ENCODE measurements around the gene PARD3.

Gene PARD3

DNA sequence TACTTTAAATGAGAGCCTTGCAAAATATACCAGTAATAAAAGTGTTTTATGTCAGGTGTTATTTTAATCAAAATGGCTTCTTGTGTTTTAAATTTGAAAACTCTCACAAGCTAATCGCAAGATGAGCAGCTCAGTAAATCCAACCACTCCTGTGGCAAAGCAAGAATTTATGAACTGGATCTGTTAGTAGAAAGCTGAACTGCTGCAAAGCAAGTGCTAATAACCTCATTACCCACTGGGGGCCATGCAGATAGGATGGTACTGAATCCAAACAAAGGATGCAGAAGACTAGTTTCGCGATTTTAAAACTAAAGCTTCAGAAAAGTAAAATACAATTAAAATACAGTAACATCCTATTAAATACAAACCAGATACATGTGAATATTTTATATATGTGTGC, 468.0 kb downstream of the PARD3 start:
- no peak overlapping the region for H3K9ac ChIP-seq (ENCODE audit: low read length)
- H3K4ac ChIP-seq (ENCODE audit: low read depth, low read length), result no peak overlapping the region
- H3K18ac ChIP-seq (ENCODE audit: low read length), result no peak overlapping the region
- H3K4me1 ChIP-seq (ENCODE audit: control insufficient read depth in 1 of 2, insufficient read depth in 2 of 2, low read length in 2 of 2), result no peaks in the 10 kb centered on the region
- H3K27ac ChIP-seq (ENCODE audit: low read depth, low read length), result no peak overlapping the region
- no CpG with 5 or more reads among the region's 3 CpGs for WGBS (ENCODE audit: extremely low coverage, insufficient coverage, insufficient read length)
- H3K4me2 ChIP-seq (ENCODE audit: low read length), result no peak overlapping the region
- no peak overlapping the region for H4K91ac ChIP-seq (ENCODE audit: low read depth, low read length)
- no peak overlapping the region for H3K4me3 ChIP-seq (ENCODE audit: low read depth, low read length)
- H3K79me1 ChIP-seq (ENCODE audit: low read length), result no peaks in the 10 kb centered on the region
- H2BK120ac ChIP-seq (ENCODE audit: insufficient read depth, low read length, poor library complexity), result no peak overlapping the region
- no peak overlapping the region for H2BK5ac ChIP-seq (ENCODE audit: low read depth, low read length, poor library complexity)
- no peak overlapping the region for H2AFZ ChIP-seq (ENCODE audit: insufficient read depth, low read length, poor library complexity)
- DNase-seq, result no peak
- H3K79me2 ChIP-seq (ENCODE audit: control insufficient read depth, insufficient read depth, low read length, poor library complexity), result no peaks in the 10 kb centered on the region
- H3K14ac ChIP-seq (ENCODE audit: low read length), result no peak overlapping the region
- H2AK5ac ChIP-seq (ENCODE audit: low read length), result no peak overlapping the region
- H3K23ac ChIP-seq (ENCODE audit: low read length), result no peak overlapping the region
- H3K36me3 ChIP-seq (ENCODE audit: control insufficient read depth in 1 of 2, insufficient read depth in 2 of 2, low read length in 2 of 2), result no peaks in the 10 kb centered on the region
- no peak overlapping the region for H2BK12ac ChIP-seq (ENCODE audit: low read length)
- H4K8ac ChIP-seq (ENCODE audit: low read depth, low read length), result no peak overlapping the region
- H4K12ac ChIP-seq (ENCODE audit: low read depth, low read length), result no peak overlapping the region
- no peaks in the 10 kb centered on the region for H3K27me3 ChIP-seq (ENCODE audit: insufficient read depth, low read length)
- no peaks in the 10 kb centered on the region for H3K9me3 ChIP-seq (ENCODE audit: insufficient read depth, low read depth, low read length)

DNA sequence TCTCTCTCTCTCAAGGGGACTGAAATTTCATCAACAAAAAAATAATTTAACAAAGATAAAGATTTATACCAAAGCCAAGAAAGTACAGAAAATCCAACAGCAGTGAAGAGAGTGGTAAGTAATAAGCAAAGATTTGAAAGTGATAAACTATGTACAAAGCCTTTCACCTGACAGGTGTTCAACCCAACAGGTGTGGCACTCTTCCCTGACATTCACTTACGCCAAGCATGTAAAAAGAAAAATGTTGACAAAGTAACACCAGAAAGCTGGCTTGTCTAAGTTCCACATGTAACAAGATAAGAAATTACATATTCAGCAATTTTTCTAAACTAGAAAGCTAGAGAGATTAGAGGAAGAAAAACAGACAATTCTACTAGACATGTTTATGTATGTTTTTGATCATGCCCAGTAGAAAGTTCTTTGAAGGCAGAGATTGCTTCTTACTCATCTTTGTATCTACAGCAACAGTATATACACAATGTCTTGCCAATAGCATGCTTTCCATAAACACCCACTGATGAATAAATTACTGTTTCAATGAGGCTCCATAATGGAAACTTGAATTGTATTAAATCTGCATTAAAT, 468.5 kb downstream of the PARD3 start:
- H3K79me2 ChIP-seq (ENCODE audit: control insufficient read depth, insufficient read depth, low read length, poor library complexity), result no peaks in the 10 kb centered on the region
- WGBS (ENCODE audit: extremely low coverage, insufficient coverage, insufficient read length), result no CpG with 5 or more reads among the region's 1 CpG
- H2AK5ac ChIP-seq (ENCODE audit: low read length), result no peak overlapping the region
- H3K18ac ChIP-seq (ENCODE audit: low read length), result no peak overlapping the region
- H3K36me3 ChIP-seq (ENCODE audit: control insufficient read depth in 1 of 2, insufficient read depth in 2 of 2, low read length in 2 of 2), result no peaks in the 10 kb centered on the region
- no peak overlapping the region for H4K91ac ChIP-seq (ENCODE audit: low read depth, low read length)
- no peak overlapping the region for H2BK12ac ChIP-seq (ENCODE audit: low read length)
- no peak overlapping the region for H3K4me3 ChIP-seq (ENCODE audit: low read depth, low read length)
- H3K4me2 ChIP-seq (ENCODE audit: low read length), result no peak overlapping the region
- peak; percentile 1 to 49 for DNase-seq
- H4K12ac ChIP-seq (ENCODE audit: low read depth, low read length), result no peak overlapping the region
- no peak overlapping the region for H3K14ac ChIP-seq (ENCODE audit: low read length)
- H3K27me3 ChIP-seq (ENCODE audit: insufficient read depth, low read length), result no peaks in the 10 kb centered on the region
- no peaks in the 10 kb centered on the region for H3K4me1 ChIP-seq (ENCODE audit: control insufficient read depth in 1 of 2, insufficient read depth in 2 of 2, low read length in 2 of 2)
- no peak overlapping the region for H3K23ac ChIP-seq (ENCODE audit: low read length)
- no peak overlapping the region for H4K8ac ChIP-seq (ENCODE audit: low read depth, low read length)
- no peak overlapping the region for H3K4ac ChIP-seq (ENCODE audit: low read depth, low read length)
- H3K9me3 ChIP-seq (ENCODE audit: insufficient read depth, low read depth, low read length), result no peaks in the 10 kb centered on the region
- H3K27ac ChIP-seq (ENCODE audit: low read depth, low read length), result no peak overlapping the region
- no peak overlapping the region for H2AFZ ChIP-seq (ENCODE audit: insufficient read depth, low read length, poor library complexity)
- H2BK5ac ChIP-seq (ENCODE audit: low read depth, low read length, poor library complexity), result no peak overlapping the region
- no peaks in the 10 kb centered on the region for H3K79me1 ChIP-seq (ENCODE audit: low read length)
- no peak overlapping the region for H2BK120ac ChIP-seq (ENCODE audit: insufficient read depth, low read length, poor library complexity)
- no peak overlapping the region for H3K9ac ChIP-seq (ENCODE audit: low read length)

DNA sequence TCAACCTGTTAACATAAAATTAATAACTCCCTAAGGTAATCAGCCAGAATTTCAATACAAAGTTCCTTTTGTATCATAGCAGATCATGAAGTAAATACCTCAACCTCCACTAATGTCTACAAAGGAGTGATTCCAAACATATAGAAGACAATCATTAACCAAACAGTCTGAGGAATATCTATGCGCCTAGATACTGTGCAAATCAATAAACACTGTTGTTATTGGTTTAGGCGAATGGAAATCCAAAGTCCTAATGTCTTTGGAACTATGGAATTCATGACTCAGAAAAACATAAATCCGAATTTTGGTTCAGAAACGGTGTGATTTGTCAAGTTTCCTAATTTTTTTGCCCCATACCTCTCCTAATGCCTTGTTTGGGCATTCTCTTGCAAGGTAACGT, 469.7 kb downstream of the PARD3 start:
- Histone ChIP-seq H4K8ac (ENCODE audit: low read depth, low read length) (no peak overlapping the region), H3K4me3 (ENCODE audit: low read depth, low read length) (no peak overlapping the region), H3K14ac (ENCODE audit: low read length) (no peak overlapping the region), H3K79me1 (ENCODE audit: low read length) (no peaks in the 10 kb centered on the region), H3K27ac (ENCODE audit: low read depth, low read length) (no peak overlapping the region), H3K23ac (ENCODE audit: low read length) (no peak overlapping the region), H2BK5ac (ENCODE audit: low read depth, low read length, poor library complexity) (no peak overlapping the region), H3K4me2 (ENCODE audit: low read length) (no peak overlapping the region), H3K4me1 (ENCODE audit: control insufficient read depth in 1 of 2, insufficient read depth in 2 of 2, low read length in 2 of 2) (no peaks in the 10 kb centered on the region), H2AFZ (ENCODE audit: insufficient read depth, low read length, poor library complexity) (no peak overlapping the region), H2AK5ac (ENCODE audit: low read length) (no peak overlapping the region), H3K79me2 (ENCODE audit: control insufficient read depth, insufficient read depth, low read length, poor library complexity) (no peaks in the 10 kb centered on the region), H3K9ac (ENCODE audit: low read length) (no peak overlapping the region), H3K18ac (ENCODE audit: low read length) (no peak overlapping the region), H4K12ac (ENCODE audit: low read depth, low read length) (no peak overlapping the region), H3K4ac (ENCODE audit: low read depth, low read length) (no peak overlapping the region), H3K27me3 (ENCODE audit: insufficient read depth, low read length) (no peaks in the 10 kb centered on the region), H2BK120ac (ENCODE audit: insufficient read depth, low read length, poor library complexity) (no peak overlapping the region), H3K36me3 (ENCODE audit: control insufficient read depth in 1 of 2, insufficient read depth in 2 of 2, low read length in 2 of 2) (no peaks in the 10 kb centered on the region), H4K91ac (ENCODE audit: low read depth, low read length) (no peak overlapping the region), H3K9me3 (ENCODE audit: insufficient read depth, low read depth, low read length) (no peaks in the 10 kb centered on the region), H2BK12ac (ENCODE audit: low read length) (no peak overlapping the region)
- DNase-seq, result no peak
- no CpG with 5 or more reads among the region's 5 CpGs for WGBS (ENCODE audit: extremely low coverage, insufficient coverage, insufficient read length)

DNA sequence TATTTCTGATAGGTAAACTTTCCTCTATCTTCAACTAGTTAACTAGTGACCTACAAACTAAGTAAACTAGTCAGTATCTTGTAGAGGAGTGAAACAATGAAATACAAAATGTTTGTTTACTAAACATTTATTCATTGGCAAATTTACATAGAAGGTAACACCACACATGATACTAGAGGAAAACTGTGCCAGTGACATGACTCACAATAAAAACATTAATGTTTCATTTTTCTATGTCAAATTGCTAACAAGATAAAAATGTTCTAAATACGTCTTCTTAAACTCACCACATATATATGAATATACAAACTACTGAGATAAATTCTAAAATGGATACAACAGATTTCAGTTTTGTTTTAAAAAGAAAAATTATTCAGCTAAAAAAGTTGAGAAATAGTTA, 471.3 kb downstream of the PARD3 start:
- no peak overlapping the region for H3K18ac ChIP-seq (ENCODE audit: low read length)
- H3K4me2 ChIP-seq (ENCODE audit: low read length), result no peak overlapping the region
- H4K8ac ChIP-seq (ENCODE audit: low read depth, low read length), result no peak overlapping the region
- no peak overlapping the region for H3K27ac ChIP-seq (ENCODE audit: low read depth, low read length)
- H2BK120ac ChIP-seq (ENCODE audit: insufficient read depth, low read length, poor library complexity), result no peak overlapping the region
- H3K27me3 ChIP-seq (ENCODE audit: insufficient read depth, low read length), result no peaks in the 10 kb centered on the region
- H4K12ac ChIP-seq (ENCODE audit: low read depth, low read length), result no peak overlapping the region
- no peak overlapping the region for H3K9ac ChIP-seq (ENCODE audit: low read length)
- no peak overlapping the region for H3K4me3 ChIP-seq (ENCODE audit: low read depth, low read length)
- no peak for DNase-seq
- H3K36me3 ChIP-seq (ENCODE audit: control insufficient read depth in 1 of 2, insufficient read depth in 2 of 2, low read length in 2 of 2), result no peaks in the 10 kb centered on the region
- H2BK5ac ChIP-seq (ENCODE audit: low read depth, low read length, poor library complexity), result no peak overlapping the region
- H3K9me3 ChIP-seq (ENCODE audit: insufficient read depth, low read depth, low read length), result no peaks in the 10 kb centered on the region
- no peak overlapping the region for H3K14ac ChIP-seq (ENCODE audit: low read length)
- H4K91ac ChIP-seq (ENCODE audit: low read depth, low read length), result no peak overlapping the region
- H2BK12ac ChIP-seq (ENCODE audit: low read length), result no peak overlapping the region
- WGBS (ENCODE audit: extremely low coverage, insufficient coverage, insufficient read length), result no CpG with 5 or more reads among the region's 1 CpG
- H3K4me1 ChIP-seq (ENCODE audit: control insufficient read depth in 1 of 2, insufficient read depth in 2 of 2, low read length in 2 of 2), result no peaks in the 10 kb centered on the region
- H2AK5ac ChIP-seq (ENCODE audit: low read length), result no peak overlapping the region
- no peak overlapping the region for H2AFZ ChIP-seq (ENCODE audit: insufficient read depth, low read length, poor library complexity)
- no peaks in the 10 kb centered on the region for H3K79me2 ChIP-seq (ENCODE audit: control insufficient read depth, insufficient read depth, low read length, poor library complexity)
- no peak overlapping the region for H3K4ac ChIP-seq (ENCODE audit: low read depth, low read length)
- no peaks in the 10 kb centered on the region for H3K79me1 ChIP-seq (ENCODE audit: low read length)
- no peak overlapping the region for H3K23ac ChIP-seq (ENCODE audit: low read length)

Measured in trophoblast cell (in vitro differentiated cells and primary cell).